Activated CD4-positive, alpha-beta T cell treated with anti-CD3 and anti-CD28 coated beads for 36 hours (primary cell): Measurements from ENCODE around the gene ZC3H8. TPM values are rescaled to one million over a fixed set of nuclear protein-coding genes. Genes with fewer than 3 reads are reported as not detected.

ENCODE experiments used
- ATAC-seq: fragments of 200-7000 bp; cut with Tn5 transposase; one replicate; pipeline ENCODE4 v1.10.0; 2021; ENCODE audit warnings: mild to moderate bottlenecking, moderate library complexity
- CTCF ChIA-PET: fragments of 350-600 bp; sonication (Branson Sonifier 250); formaldehyde crosslinking; loops from one replicate; lab custom pipeline; 2021; ENCODE audit warnings: antibody characterized with exemption; lab: Charles Lee
- POLR2A ChIA-PET: fragments of 350-600 bp; sonication (Branson Sonifier 250); formaldehyde crosslinking; loops from one replicate; lab custom pipeline; 2021; ENCODE audit warnings: antibody characterized with exemption, inconsistent platforms; lab: Charles Lee
- DNase-seq: peaks from one replicate; pipeline ENCODE4 v3.0.0-alpha.2; 2020
- H3K27ac Mint-ChIP-seq: one replicate; pipeline ENCODE4 v1.8.0; 2021; ENCODE audit warnings: mixed read lengths
- H3K27me3 Mint-ChIP-seq: one replicate; pipeline ENCODE4 v1.8.0; 2021; ENCODE audit warnings: mixed read lengths
- H3K36me3 Mint-ChIP-seq: one replicate; pipeline ENCODE4 v1.8.0; 2021; ENCODE audit warnings: low read depth, mixed read lengths
- H3K4me1 Mint-ChIP-seq: one replicate; pipeline ENCODE4 v1.8.0; 2021; ENCODE audit warnings: mixed read lengths
- H3K4me3 Mint-ChIP-seq: one replicate; pipeline ENCODE4 v1.8.0; 2021; ENCODE audit warnings: mild to moderate bottlenecking, moderate library complexity, mixed read lengths
- H3K9me3 Mint-ChIP-seq: one replicate; pipeline ENCODE4 v1.8.0; 2021; ENCODE audit warnings: low read depth, mixed read lengths
- intact Hi-C, 2 experiments: fragments of 100-400 bp; cut with DNase I in 1 of 2; cut with micrococcal nuclease in 1 of 2; formaldehyde crosslinking; loops; one replicate each; pipeline versions ENCODE4 v1.14.2 to v1.15.1; 2022 to 2024; cut with DNase I, micrococcal nuclease
- total RNA-seq, 2 experiments: library from RNA; stranded (reverse); gene quantifications; one replicate each; pipeline ENCODE4 v1.2.3, GENCODE V29; 2021

Gene ZC3H8
- total RNA-seq, 2 experiments from 2014 or later, result 21.6 to 27.1 TPM

GRCh38 chr2:112166806-112167499 lies 87.9 kb downstream of the ZC3H8 start:
- Mint-ChIP-seq H3K27ac (peak overlapping the region; percentile 77), H3K4me1 (peaks cover 19% of the 10 kb centered on the region), H3K9me3 (no peaks in the 10 kb centered on the region), H3K4me3 (no peak overlapping the region), H3K27me3 (no peaks in the 10 kb centered on the region), H3K36me3 (no peaks in the 10 kb centered on the region)
- ATAC-seq (peak; percentile 82), DNase-seq (peak; percentile 67)
- intact Hi-C loops, result no loop called here
- POLR2A ChIA-PET, result no interaction called here
- CTCF ChIA-PET, result interaction anchor here (0.6 kb wide), 2 partner anchors 11 to 169 kb away, joined by 3 to 4 read pairs; no protein-coding TSS in a partner anchor

- DNase-seq, result no peak
- Mint-ChIP-seq H3K4me1 (peaks cover 22% of the 10 kb centered on the region), H3K9me3 (no peaks in the 10 kb centered on the region), H3K27me3 (no peaks in the 10 kb centered on the region), H3K4me3 (no peak overlapping the region), H3K36me3 (no peaks in the 10 kb centered on the region), H3K27ac (no peak overlapping the region)
- ATAC-seq, result no peak
- ChIA-PET CTCF (no interaction called here), POLR2A (no interaction called here)
- intact Hi-C loops, result no loop called here
These were observed 89.5 kb downstream of the ZC3H8 start for GRCh38 chr2:112165296-112165695.

GRCh38 chr2:112164876-112165275 lies 90.0 kb downstream of the ZC3H8 start:
- DNase-seq, result no peak
- H3K9me3 Mint-ChIP-seq, result no peaks in the 10 kb centered on the region
- H3K4me1 Mint-ChIP-seq, result peaks cover 23% of the 10 kb centered on the region
- ChIA-PET CTCF (interaction anchor here (1.1 kb wide), 1 partner anchor 9 kb away, joined by 3 read pairs; no protein-coding TSS in a partner anchor), POLR2A (no interaction called here)
- H3K4me3 Mint-ChIP-seq, result no peak overlapping the region
- no peaks in the 10 kb centered on the region for H3K27me3 Mint-ChIP-seq
- H3K27ac Mint-ChIP-seq, result no peak overlapping the region
- ATAC-seq, result no peak
- no peaks in the 10 kb centered on the region for H3K36me3 Mint-ChIP-seq
- intact Hi-C loops, result no loop called here

GRCh38 chr2:112163541-112163981 lies 91.3 kb downstream of the ZC3H8 start:
- no peak overlapping the region for H3K4me3 Mint-ChIP-seq
- no peak for DNase-seq
- H3K9me3 Mint-ChIP-seq, result no peaks in the 10 kb centered on the region
- no peaks in the 10 kb centered on the region for H3K36me3 Mint-ChIP-seq
- ATAC-seq, result no peak
- POLR2A ChIA-PET, result no interaction called here
- intact Hi-C loops, result no loop called here
- H3K4me1 Mint-ChIP-seq, result peaks cover 22% of the 10 kb centered on the region
- H3K27me3 Mint-ChIP-seq, result no peaks in the 10 kb centered on the region
- CTCF ChIA-PET, result interaction anchor here (0.6 to 1.1 kb wide), 2 partner anchors 8 to 15 kb away, joined by 3 read pairs; no protein-coding TSS in a partner anchor
- H3K27ac Mint-ChIP-seq, result no peak overlapping the region

- CTCF ChIA-PET, result interaction anchor here (0.6 kb wide), 1 partner anchor 16 kb away, joined by 3 read pairs; no protein-coding TSS in a partner anchor
- POLR2A ChIA-PET, result no interaction called here
- Mint-ChIP-seq H3K4me3 (no peak overlapping the region), H3K4me1 (peaks cover 18% of the 10 kb centered on the region), H3K9me3 (no peaks in the 10 kb centered on the region), H3K27me3 (no peaks in the 10 kb centered on the region), H3K27ac (no peak overlapping the region), H3K36me3 (no peaks in the 10 kb centered on the region)
- DNase-seq, result no peak
- no peak for ATAC-seq
- intact Hi-C loops, result no loop called here
These were observed 91.9 kb downstream of the ZC3H8 start for GRCh38 chr2:112162956-112163355.

DNA sequence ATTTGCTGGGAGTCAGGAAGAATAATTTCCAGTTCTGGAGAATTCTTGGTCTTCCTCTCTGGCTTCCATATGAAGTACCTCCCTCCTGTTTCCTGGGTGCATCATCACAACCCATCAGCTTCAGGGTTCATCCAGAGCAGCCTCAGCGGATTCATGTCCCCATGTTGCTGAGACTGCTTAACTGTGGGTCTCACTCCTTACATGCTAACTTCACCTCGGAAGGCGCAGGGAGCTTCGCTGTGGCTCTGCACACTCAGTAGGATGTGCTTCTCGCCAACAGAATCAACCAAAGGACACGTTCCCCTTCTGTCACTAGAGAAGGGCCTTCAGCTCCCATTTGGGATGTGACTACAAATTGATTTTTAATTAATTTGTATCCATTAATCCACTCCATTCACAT lies 92.5 kb downstream of the ZC3H8 start:
- Mint-ChIP-seq H3K9me3 (no peaks in the 10 kb centered on the region), H3K4me3 (no peak overlapping the region), H3K27ac (no peak overlapping the region), H3K36me3 (peaks cover under 1% of the 10 kb centered on the region), H3K27me3 (no peaks in the 10 kb centered on the region), H3K4me1 (peaks cover 19% of the 10 kb centered on the region)
- CTCF ChIA-PET, result no interaction called here
- DNase-seq (no peak), ATAC-seq (no peak)
- intact Hi-C loops, result no loop called here
- POLR2A ChIA-PET, result no interaction called here

Other genes with a start within 250 kb of the ZC3H8 start
- gene TMEM87B, start 199.8 kb downstream of the ZC3H8 start, total RNA-seq, result 10 to 100 TPM; 14.5 to 17.6 TPM
- 10 to 100 TPM; 40.5 to 40.6 TPM for gene FBLN7, start 116.7 kb downstream of the ZC3H8 start, total RNA-seq
- 10 to 100 TPM; 15.1 to 15.3 TPM for gene ZC3H6, start 20.6 kb upstream of the ZC3H8 start, total RNA-seq
- gene RGPD8, start 178.6 kb upstream of the ZC3H8 start, total RNA-seq, result 1 to 10 TPM; 7.8 to 9.2 TPM
- 10 to 100 TPM; 28.7 to 30.2 TPM for gene TTL, start 227.1 kb upstream of the ZC3H8 start, total RNA-seq